ENCODE results near the gene HYDIN.

HYDIN gene

DNA sequence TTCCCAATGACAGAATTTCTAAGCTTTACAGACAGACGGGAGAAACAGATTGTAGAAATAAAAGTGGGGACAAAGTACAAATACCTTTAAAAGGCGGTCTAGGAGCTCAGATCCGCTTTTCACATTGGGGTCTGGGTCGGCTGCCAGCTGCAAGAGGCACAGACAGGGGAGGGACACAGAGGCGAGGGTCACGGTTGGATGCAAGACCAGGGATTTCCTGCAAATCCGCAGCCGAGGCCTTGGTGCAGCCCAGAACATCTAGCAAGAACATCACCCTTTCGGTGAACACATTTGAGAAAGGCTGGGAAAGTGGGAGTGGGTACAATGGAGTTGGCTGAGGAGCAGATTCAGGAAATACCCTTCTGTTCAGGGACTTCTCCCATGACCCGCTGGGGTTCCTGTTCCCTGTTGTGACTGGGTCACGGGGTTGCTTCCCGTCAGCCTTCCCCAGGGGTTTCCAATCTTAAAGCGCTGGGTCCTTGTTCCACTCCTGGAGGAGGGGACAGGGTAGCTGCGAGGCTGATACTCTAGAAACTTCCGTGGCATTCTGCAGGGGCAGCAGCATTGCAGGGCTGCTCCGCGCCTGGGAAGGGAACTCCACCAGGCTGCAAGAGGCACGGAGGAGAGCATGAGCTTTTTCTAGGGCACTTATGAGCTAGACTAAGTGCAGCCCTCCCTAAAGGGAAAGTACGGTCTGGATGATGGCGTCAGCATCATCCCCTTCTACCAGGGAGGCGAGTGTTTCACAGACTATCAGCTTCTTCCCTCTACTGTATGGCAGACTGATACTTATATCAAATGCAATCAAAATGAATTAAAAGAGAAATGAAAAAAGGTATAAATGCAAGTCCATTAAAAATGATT, 445.6 kb downstream of the HYDIN start:
- Histone ChIP-seq H2AK5ac (ENCODE audit: low read length) (no peak overlapping the region), H3K18ac (ENCODE audit: low read length) (no peak overlapping the region), H3K27me3 (ENCODE audit: insufficient read depth, low read length) (no peaks in the 10 kb centered on the region), H4K8ac (ENCODE audit: low read depth, low read length) (no peak overlapping the region), H2AFZ (ENCODE audit: insufficient read depth, low read length, poor library complexity) (no peak overlapping the region), H3K23ac (ENCODE audit: low read length) (no peak overlapping the region), H3K4me3 (ENCODE audit: low read depth, low read length) (no peak overlapping the region), H3K9ac (ENCODE audit: low read length) (no peak overlapping the region), H3K14ac (ENCODE audit: low read length) (no peak overlapping the region), H3K4me1 (ENCODE audit: control insufficient read depth in 1 of 2, insufficient read depth in 2 of 2, low read length in 2 of 2) (peaks cover 4 to 7% of the 10 kb centered on the region in 2 experiments), H3K79me2 (ENCODE audit: control insufficient read depth, insufficient read depth, low read length, poor library complexity) (no peaks in the 10 kb centered on the region), H2BK12ac (ENCODE audit: low read length) (no peak overlapping the region), H2BK120ac (ENCODE audit: insufficient read depth, low read length, poor library complexity) (no peak overlapping the region), H3K9me3 (ENCODE audit: insufficient read depth, low read depth, low read length) (peaks cover 7% of the 10 kb centered on the region), H2BK5ac (ENCODE audit: low read depth, low read length, poor library complexity) (no peak overlapping the region), H4K12ac (ENCODE audit: low read depth, low read length) (no peak overlapping the region), H3K79me1 (ENCODE audit: low read length) (no peaks in the 10 kb centered on the region), H3K4me2 (ENCODE audit: low read length) (no peak overlapping the region), H3K27ac (ENCODE audit: low read depth, low read length) (no peak overlapping the region), H3K4ac (ENCODE audit: low read depth, low read length) (no peak overlapping the region), H3K36me3 (ENCODE audit: control insufficient read depth in 1 of 2, insufficient read depth in 2 of 2, low read length in 2 of 2) (peaks cover 54 to 64% of the 10 kb centered on the region in 2 experiments), H4K91ac (ENCODE audit: low read depth, low read length) (no peak overlapping the region)
- WGBS (ENCODE audit: extremely low coverage, insufficient coverage, insufficient read length) = no CpG with 5 or more reads among the region's 21 CpGs
- no peak for DNase-seq

DNA sequence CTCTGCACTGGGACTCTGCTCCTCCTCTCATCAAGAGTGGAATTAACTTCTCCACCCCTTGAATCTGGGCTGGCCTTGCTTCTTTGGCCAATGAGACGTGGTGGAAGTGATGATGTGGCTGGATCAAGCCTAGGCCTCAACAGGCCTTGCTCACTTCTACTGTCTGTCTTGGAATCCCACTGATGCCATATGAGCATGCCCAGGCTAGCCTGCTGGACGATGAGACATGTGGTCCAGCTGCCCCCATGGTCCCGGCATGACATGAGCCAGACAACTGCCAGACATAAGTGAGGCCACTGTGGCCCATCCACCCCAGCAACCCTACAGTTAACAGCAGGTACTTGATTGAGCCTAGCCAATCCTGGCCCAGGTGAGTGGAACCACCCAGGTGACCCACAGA, 448.3 kb downstream of the HYDIN start:
- no peaks in the 10 kb centered on the region for H3K79me2 ChIP-seq (ENCODE audit: control insufficient read depth, insufficient read depth, low read length, poor library complexity)
- H3K4me1 ChIP-seq (ENCODE audit: control insufficient read depth in 1 of 2, insufficient read depth in 2 of 2, low read length in 2 of 2) = no peaks in the 10 kb centered on the region
- no peaks in the 10 kb centered on the region for H3K79me1 ChIP-seq (ENCODE audit: low read length)
- no peak overlapping the region for H2AFZ ChIP-seq (ENCODE audit: insufficient read depth, low read length, poor library complexity)
- no peak overlapping the region for H3K14ac ChIP-seq (ENCODE audit: low read length)
- no peak overlapping the region for H2BK12ac ChIP-seq (ENCODE audit: low read length)
- H3K36me3 ChIP-seq (ENCODE audit: control insufficient read depth in 1 of 2, insufficient read depth in 2 of 2, low read length in 2 of 2) = peaks cover 59 to 71% of the 10 kb centered on the region in 2 experiments
- no peak overlapping the region for H3K27ac ChIP-seq (ENCODE audit: low read depth, low read length)
- H3K18ac ChIP-seq (ENCODE audit: low read length) = no peak overlapping the region
- H2AK5ac ChIP-seq (ENCODE audit: low read length) = no peak overlapping the region
- no peaks in the 10 kb centered on the region for H3K27me3 ChIP-seq (ENCODE audit: insufficient read depth, low read length)
- H4K91ac ChIP-seq (ENCODE audit: low read depth, low read length) = no peak overlapping the region
- no peak overlapping the region for H3K4me3 ChIP-seq (ENCODE audit: low read depth, low read length)
- H3K9ac ChIP-seq (ENCODE audit: low read length) = no peak overlapping the region
- H4K8ac ChIP-seq (ENCODE audit: low read depth, low read length) = no peak overlapping the region
- H4K12ac ChIP-seq (ENCODE audit: low read depth, low read length) = no peak overlapping the region
- peaks cover 7% of the 10 kb centered on the region for H3K9me3 ChIP-seq (ENCODE audit: insufficient read depth, low read depth, low read length)
- no peak overlapping the region for H2BK5ac ChIP-seq (ENCODE audit: low read depth, low read length, poor library complexity)
- H3K23ac ChIP-seq (ENCODE audit: low read length) = no peak overlapping the region
- H3K4me2 ChIP-seq (ENCODE audit: low read length) = no peak overlapping the region
- WGBS (ENCODE audit: extremely low coverage, insufficient coverage, insufficient read length) = no CpG with 5 or more reads among the region's 3 CpGs
- H2BK120ac ChIP-seq (ENCODE audit: insufficient read depth, low read length, poor library complexity) = no peak overlapping the region
- H3K4ac ChIP-seq (ENCODE audit: low read depth, low read length) = no peak overlapping the region
- DNase-seq = no peak

- Histone ChIP-seq H3K4me1 (ENCODE audit: control insufficient read depth in 1 of 2, insufficient read depth in 2 of 2, low read length in 2 of 2) (no peaks in the 10 kb centered on the region), H3K4ac (ENCODE audit: low read depth, low read length) (no peak overlapping the region), H3K79me2 (ENCODE audit: control insufficient read depth, insufficient read depth, low read length, poor library complexity) (no peaks in the 10 kb centered on the region), H3K14ac (ENCODE audit: low read length) (no peak overlapping the region), H3K23ac (ENCODE audit: low read length) (no peak overlapping the region), H2AFZ (ENCODE audit: insufficient read depth, low read length, poor library complexity) (no peak overlapping the region), H3K79me1 (ENCODE audit: low read length) (no peaks in the 10 kb centered on the region), H3K4me3 (ENCODE audit: low read depth, low read length) (no peak overlapping the region), H3K36me3 (ENCODE audit: control insufficient read depth in 1 of 2, insufficient read depth in 2 of 2, low read length in 2 of 2) (peaks cover 59 to 71% of the 10 kb centered on the region in 2 experiments), H2BK5ac (ENCODE audit: low read depth, low read length, poor library complexity) (no peak overlapping the region), H3K27me3 (ENCODE audit: insufficient read depth, low read length) (no peaks in the 10 kb centered on the region), H3K18ac (ENCODE audit: low read length) (no peak overlapping the region), H2BK120ac (ENCODE audit: insufficient read depth, low read length, poor library complexity) (no peak overlapping the region), H3K9me3 (ENCODE audit: insufficient read depth, low read depth, low read length) (peaks cover 7% of the 10 kb centered on the region), H4K12ac (ENCODE audit: low read depth, low read length) (no peak overlapping the region), H3K4me2 (ENCODE audit: low read length) (no peak overlapping the region), H4K8ac (ENCODE audit: low read depth, low read length) (no peak overlapping the region), H2AK5ac (ENCODE audit: low read length) (no peak overlapping the region), H3K9ac (ENCODE audit: low read length) (no peak overlapping the region), H3K27ac (ENCODE audit: low read depth, low read length) (no peak overlapping the region), H4K91ac (ENCODE audit: low read depth, low read length) (no peak overlapping the region), H2BK12ac (ENCODE audit: low read length) (no peak overlapping the region)
- DNase-seq = no peak
- WGBS (ENCODE audit: extremely low coverage, insufficient coverage, insufficient read length) = no CpG with 5 or more reads among the region's 14 CpGs
These were observed 448.7 kb downstream of the HYDIN start for GRCh38 chr16:70781800-70782199.

GRCh38 chr16:70780546-70780945, 450.0 kb downstream of the HYDIN start:
- no CpG with 5 or more reads among the region's 10 CpGs for WGBS (ENCODE audit: extremely low coverage, insufficient coverage, insufficient read length)
- peaks cover 52 to 62% of the 10 kb centered on the region in 2 experiments for H3K36me3 ChIP-seq (ENCODE audit: control insufficient read depth in 1 of 2, insufficient read depth in 2 of 2, low read length in 2 of 2)
- H4K91ac ChIP-seq (ENCODE audit: low read depth, low read length) = no peak overlapping the region
- H3K4ac ChIP-seq (ENCODE audit: low read depth, low read length) = no peak overlapping the region
- no peak overlapping the region for H4K12ac ChIP-seq (ENCODE audit: low read depth, low read length)
- no peak overlapping the region for H3K27ac ChIP-seq (ENCODE audit: low read depth, low read length)
- no peak overlapping the region for H2BK12ac ChIP-seq (ENCODE audit: low read length)
- no peak overlapping the region for H3K18ac ChIP-seq (ENCODE audit: low read length)
- no peaks in the 10 kb centered on the region for H3K79me2 ChIP-seq (ENCODE audit: control insufficient read depth, insufficient read depth, low read length, poor library complexity)
- H2BK5ac ChIP-seq (ENCODE audit: low read depth, low read length, poor library complexity) = no peak overlapping the region
- no peak overlapping the region for H3K9ac ChIP-seq (ENCODE audit: low read length)
- no peaks in the 10 kb centered on the region for H3K27me3 ChIP-seq (ENCODE audit: insufficient read depth, low read length)
- no peaks in the 10 kb centered on the region for H3K79me1 ChIP-seq (ENCODE audit: low read length)
- H2AK5ac ChIP-seq (ENCODE audit: low read length) = no peak overlapping the region
- no peak overlapping the region for H3K4me3 ChIP-seq (ENCODE audit: low read depth, low read length)
- H3K4me2 ChIP-seq (ENCODE audit: low read length) = no peak overlapping the region
- no peak for DNase-seq
- H3K4me1 ChIP-seq (ENCODE audit: control insufficient read depth in 1 of 2, insufficient read depth in 2 of 2, low read length in 2 of 2) = no peaks in the 10 kb centered on the region
- no peak overlapping the region for H4K8ac ChIP-seq (ENCODE audit: low read depth, low read length)
- H2BK120ac ChIP-seq (ENCODE audit: insufficient read depth, low read length, poor library complexity) = no peak overlapping the region
- H3K9me3 ChIP-seq (ENCODE audit: insufficient read depth, low read depth, low read length) = peaks cover 7% of the 10 kb centered on the region
- H3K23ac ChIP-seq (ENCODE audit: low read length) = no peak overlapping the region
- H2AFZ ChIP-seq (ENCODE audit: insufficient read depth, low read length, poor library complexity) = no peak overlapping the region
- no peak overlapping the region for H3K14ac ChIP-seq (ENCODE audit: low read length)
